ENCODE measurements around the gene UBQLNL.

The UBQLNL gene

DNA sequence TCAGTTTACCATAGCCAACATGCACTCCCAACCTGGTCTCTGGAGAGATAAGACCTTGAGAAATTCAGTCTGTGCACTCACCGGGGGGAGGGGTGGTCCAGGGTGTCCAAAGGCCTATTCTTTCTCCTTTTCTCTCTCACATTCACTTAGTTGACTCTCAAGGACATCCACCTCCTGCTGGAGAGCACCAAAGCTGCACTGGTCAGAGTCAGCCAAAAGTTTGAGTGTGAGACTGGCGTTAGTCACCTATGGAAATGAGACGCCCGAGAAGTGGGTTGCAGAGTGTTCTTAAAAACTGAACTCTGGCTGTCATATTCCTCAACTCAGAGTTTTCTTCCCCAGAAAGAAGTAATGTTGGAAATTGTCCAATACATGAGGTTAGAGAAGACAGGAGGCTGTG lies 5.0 kb upstream of the UBQLNL start:
- H2AFZ ChIP-seq (ENCODE audit: low read depth, low read length) = no peak overlapping the region
- H3K27ac ChIP-seq (ENCODE audit: low read length) = no peak overlapping the region
- no peaks in the 10 kb centered on the region for H3K79me2 ChIP-seq (ENCODE audit: insufficient read depth, low read length)
- H3K9me3 ChIP-seq (ENCODE audit: insufficient read depth, low read length, severe bottlenecking) = no peaks in the 10 kb centered on the region
- H3K4me2 ChIP-seq (ENCODE audit: insufficient read depth, low read length) = no peak overlapping the region
- H3K4me3 ChIP-seq (ENCODE audit: low read depth in 1 of 2, low read length in 2 of 2) = no peak overlapping the region
- no peak for DNase-seq
- ATAC-seq (ENCODE audit: insufficient read depth, low read depth) = no peak
- no peak for TF ChIP-seq EZH2 (IDR thresholded peaks at IDR 0.05; ENCODE audit: borderline replicate concordance, low read depth, low read length, severe bottlenecking)
- TF ChIP-seq, protein P1, sequence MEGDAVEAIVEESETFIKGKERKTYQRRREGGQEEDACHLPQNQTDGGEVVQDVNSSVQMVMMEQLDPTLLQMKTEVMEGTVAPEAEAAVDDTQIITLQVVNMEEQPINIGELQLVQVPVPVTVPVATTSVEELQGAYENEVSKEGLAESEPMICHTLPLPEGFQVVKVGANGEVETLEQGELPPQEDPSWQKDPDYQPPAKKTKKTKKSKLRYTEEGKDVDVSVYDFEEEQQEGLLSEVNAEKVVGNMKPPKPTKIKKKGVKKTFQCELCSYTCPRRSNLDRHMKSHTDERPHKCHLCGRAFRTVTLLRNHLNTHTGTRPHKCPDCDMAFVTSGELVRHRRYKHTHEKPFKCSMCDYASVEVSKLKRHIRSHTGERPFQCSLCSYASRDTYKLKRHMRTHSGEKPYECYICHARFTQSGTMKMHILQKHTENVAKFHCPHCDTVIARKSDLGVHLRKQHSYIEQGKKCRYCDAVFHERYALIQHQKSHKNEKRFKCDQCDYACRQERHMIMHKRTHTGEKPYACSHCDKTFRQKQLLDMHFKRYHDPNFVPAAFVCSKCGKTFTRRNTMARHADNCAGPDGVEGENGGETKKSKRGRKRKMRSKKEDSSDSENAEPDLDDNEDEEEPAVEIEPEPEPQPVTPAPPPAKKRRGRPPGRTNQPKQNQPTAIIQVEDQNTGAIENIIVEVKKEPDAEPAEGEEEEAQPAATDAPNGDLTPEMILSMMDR (IDR thresholded peaks at IDR 0.05; ENCODE audit: borderline replicate concordance, extremely low read depth, low read length, poor library complexity, severe bottlenecking) = no peak
- no peaks in the 10 kb centered on the region for H3K4me1 ChIP-seq (ENCODE audit: insufficient read depth, low read length)
- no peaks in the 10 kb centered on the region for H4K20me1 ChIP-seq (ENCODE audit: insufficient read depth, low read length)
- no peaks in the 10 kb centered on the region for H3K27me3 ChIP-seq (ENCODE audit: insufficient read depth, low read length, poor library complexity)
- no peak overlapping the region for H3K9ac ChIP-seq (ENCODE audit: low read depth, low read length)
- H3K36me3 ChIP-seq (ENCODE audit: insufficient read depth, low read length) = no peaks in the 10 kb centered on the region

DNA sequence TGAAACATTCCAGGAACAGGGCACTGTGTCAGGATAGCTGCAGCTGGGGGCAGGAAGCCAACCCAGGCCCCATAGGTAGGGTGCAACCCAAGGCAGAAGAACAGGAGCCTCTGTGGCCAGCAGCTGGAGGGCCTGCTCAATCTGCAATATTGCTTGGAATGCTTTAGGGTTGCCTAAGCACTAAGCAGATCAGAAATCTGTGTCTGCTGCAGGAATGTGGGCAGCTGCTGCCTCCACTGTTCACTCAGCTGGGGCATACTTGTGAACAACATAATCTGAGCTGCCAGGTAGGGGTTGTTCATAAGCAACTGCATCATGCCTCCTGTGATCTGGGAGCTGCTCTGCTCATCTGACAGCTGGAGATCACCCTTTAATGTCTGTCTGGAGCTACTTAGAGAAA lies 1.7 kb downstream of the UBQLNL start:
- DNase-seq (no peak), ATAC-seq (ENCODE audit: insufficient read depth, low read depth) (no peak)
- peaks cover 9% of the 10 kb centered on the region for H3K27me3 ChIP-seq (ENCODE audit: insufficient read depth, low read length, poor library complexity)
- no peaks in the 10 kb centered on the region for H3K9me3 ChIP-seq (ENCODE audit: insufficient read depth, low read length, severe bottlenecking)
- no peak overlapping the region for H2AFZ ChIP-seq (ENCODE audit: low read depth, low read length)
- no peaks in the 10 kb centered on the region for H3K36me3 ChIP-seq (ENCODE audit: insufficient read depth, low read length)
- no peaks in the 10 kb centered on the region for H3K4me1 ChIP-seq (ENCODE audit: insufficient read depth, low read length)
- H3K4me3 ChIP-seq (ENCODE audit: low read depth in 1 of 2, low read length in 2 of 2) = no peak overlapping the region
- no peak overlapping the region for H3K27ac ChIP-seq (ENCODE audit: low read length)
- no peak overlapping the region for H3K9ac ChIP-seq (ENCODE audit: low read depth, low read length)
- TF ChIP-seq, protein P1 (IDR thresholded peaks at IDR 0.05; ENCODE audit: borderline replicate concordance, extremely low read depth, low read length, poor library complexity, severe bottlenecking) = no peak
- no peak for TF ChIP-seq EZH2 (IDR thresholded peaks at IDR 0.05; ENCODE audit: borderline replicate concordance, low read depth, low read length, severe bottlenecking)
- H3K79me2 ChIP-seq (ENCODE audit: insufficient read depth, low read length) = no peaks in the 10 kb centered on the region
- H3K4me2 ChIP-seq (ENCODE audit: insufficient read depth, low read length) = no peak overlapping the region
- no peaks in the 10 kb centered on the region for H4K20me1 ChIP-seq (ENCODE audit: insufficient read depth, low read length)

DNA sequence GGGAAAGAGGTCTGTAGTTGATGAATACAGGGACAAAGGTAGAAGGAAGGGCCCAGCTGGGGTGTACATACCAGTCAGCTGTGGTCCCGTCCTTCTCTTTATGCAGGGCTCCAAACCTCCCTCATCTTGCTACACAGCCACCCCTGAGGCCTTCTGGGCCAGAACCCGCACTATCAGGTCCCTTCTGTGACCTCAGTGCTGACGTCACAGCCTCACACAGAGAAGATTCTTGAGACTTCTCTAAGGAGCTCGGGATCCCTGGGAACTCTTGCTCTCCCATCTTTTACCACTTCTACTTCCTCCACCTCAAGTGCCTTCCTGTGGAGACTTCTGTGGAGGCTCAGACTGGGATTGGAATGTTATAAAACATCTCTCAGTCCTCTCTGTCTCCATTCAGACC lies 6.7 kb downstream of the UBQLNL start, which contains the start of gene UBQLN3:
TSS of gene UBQLN3 (minus strand) at position 155 of the 400 bp plus-strand sequence. CDS start 399 bp downstream, outside the sequence.
- Histone ChIP-seq H3K4me1 (ENCODE audit: insufficient read depth, low read length) (no peaks in the 10 kb centered on the region), H3K4me3 (ENCODE audit: low read depth in 1 of 2, low read length in 2 of 2) (no peak within 1 kb of the TSS), H3K27me3 (ENCODE audit: insufficient read depth, low read length, poor library complexity) (peaks cover 17% of the 10 kb centered on the region), H3K4me2 (ENCODE audit: insufficient read depth, low read length) (no peak within 1 kb of the TSS), H4K20me1 (ENCODE audit: insufficient read depth, low read length) (no peaks in the 10 kb centered on the region), H2AFZ (ENCODE audit: low read depth, low read length) (no peak within 1 kb of the TSS), H3K9me3 (ENCODE audit: insufficient read depth, low read length, severe bottlenecking) (no peaks in the 10 kb centered on the region), H3K79me2 (ENCODE audit: insufficient read depth, low read length) (no peaks in the 10 kb centered on the region), H3K36me3 (ENCODE audit: insufficient read depth, low read length) (no peaks in the 10 kb centered on the region), H3K27ac (ENCODE audit: low read length) (no peak within 1 kb of the TSS), H3K9ac (ENCODE audit: low read depth, low read length) (no peak within 1 kb of the TSS)
- TF ChIP-seq, protein P1 (IDR thresholded peaks at IDR 0.05; ENCODE audit: borderline replicate concordance, extremely low read depth, low read length, poor library complexity, severe bottlenecking) = no peak
- no peak for TF ChIP-seq EZH2 (IDR thresholded peaks at IDR 0.05; ENCODE audit: borderline replicate concordance, low read depth, low read length, severe bottlenecking)
- no peak for ATAC-seq (ENCODE audit: insufficient read depth, low read depth)
- DNase-seq = no peak

DNA sequence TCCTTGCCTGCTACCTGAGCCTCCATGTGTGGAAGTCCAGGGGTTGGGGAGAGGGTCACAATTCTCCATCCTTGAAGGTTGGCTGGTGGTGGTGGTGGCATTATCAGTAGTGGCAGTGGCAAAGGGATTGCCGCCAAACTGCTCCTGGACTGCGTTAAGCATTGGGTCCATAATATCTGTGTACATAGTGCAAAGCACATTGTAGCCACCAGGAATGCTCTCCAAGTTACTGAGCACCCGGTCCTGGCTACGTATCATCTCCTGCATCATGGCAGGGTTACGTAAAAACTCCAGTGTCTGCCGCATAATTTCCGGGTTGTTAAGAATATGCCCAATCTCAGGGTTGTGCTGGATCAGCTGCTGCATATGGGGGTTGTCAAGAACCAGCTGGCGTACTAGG lies 7.9 kb downstream of the UBQLNL start:
- DNase-seq (no peak), ATAC-seq (ENCODE audit: insufficient read depth, low read depth) (no peak)
- H3K9me3 ChIP-seq (ENCODE audit: insufficient read depth, low read length, severe bottlenecking) = no peaks in the 10 kb centered on the region
- H3K9ac ChIP-seq (ENCODE audit: low read depth, low read length) = no peak overlapping the region
- TF ChIP-seq, protein P1 (IDR thresholded peaks at IDR 0.05; ENCODE audit: borderline replicate concordance, extremely low read depth, low read length, poor library complexity, severe bottlenecking) = no peak
- no peak for TF ChIP-seq EZH2 (IDR thresholded peaks at IDR 0.05; ENCODE audit: borderline replicate concordance, low read depth, low read length, severe bottlenecking)
- no peaks in the 10 kb centered on the region for H3K79me2 ChIP-seq (ENCODE audit: insufficient read depth, low read length)
- H2AFZ ChIP-seq (ENCODE audit: low read depth, low read length) = no peak overlapping the region
- no peak overlapping the region for H3K4me3 ChIP-seq (ENCODE audit: low read depth in 1 of 2, low read length in 2 of 2)
- peaks cover 17% of the 10 kb centered on the region for H3K27me3 ChIP-seq (ENCODE audit: insufficient read depth, low read length, poor library complexity)
- H3K4me1 ChIP-seq (ENCODE audit: insufficient read depth, low read length) = no peaks in the 10 kb centered on the region
- no peaks in the 10 kb centered on the region for H3K36me3 ChIP-seq (ENCODE audit: insufficient read depth, low read length)
- no peak overlapping the region for H3K4me2 ChIP-seq (ENCODE audit: insufficient read depth, low read length)
- H3K27ac ChIP-seq (ENCODE audit: low read length) = no peak overlapping the region
- no peaks in the 10 kb centered on the region for H4K20me1 ChIP-seq (ENCODE audit: insufficient read depth, low read length)
